Measurements from ENCODE around the gene ALG8.
A peak's percentile ranks its signal among the peaks of the same experiment; 100 is the strongest.

ALG8 gene

DNA sequence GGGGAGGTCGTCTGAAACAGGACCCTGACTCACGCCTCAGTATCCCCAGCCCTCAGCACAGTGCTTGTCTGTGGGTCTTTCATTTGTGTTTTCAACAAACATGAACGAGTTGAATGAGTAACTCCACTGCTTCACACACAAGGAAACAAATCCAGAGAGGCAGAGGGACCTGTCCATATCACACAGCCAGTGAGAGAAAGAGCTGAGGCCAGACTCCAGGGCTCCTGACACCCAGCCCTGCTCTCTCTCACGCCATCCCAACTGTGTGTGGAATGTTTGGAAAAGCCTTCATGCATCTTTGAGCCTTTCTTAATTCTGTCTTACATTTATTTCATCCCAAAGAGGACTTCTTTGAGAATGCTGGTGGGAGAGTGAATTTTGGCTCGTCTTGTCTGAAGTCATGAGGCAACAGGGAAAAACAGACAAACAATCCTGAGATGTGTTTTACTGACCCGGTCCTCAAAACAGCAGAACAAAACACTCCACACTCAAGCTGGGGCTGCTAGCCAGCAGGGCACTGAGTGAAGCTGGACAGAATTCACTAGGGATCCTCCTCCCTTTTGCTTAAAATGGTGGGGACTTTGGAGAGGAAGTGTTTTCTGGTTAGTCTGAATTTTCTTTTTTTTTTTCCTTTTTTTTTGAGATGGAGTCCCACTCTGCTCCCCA lies 19.7 kb upstream of the ALG8 start:
- no peak for DNase-seq

DNA sequence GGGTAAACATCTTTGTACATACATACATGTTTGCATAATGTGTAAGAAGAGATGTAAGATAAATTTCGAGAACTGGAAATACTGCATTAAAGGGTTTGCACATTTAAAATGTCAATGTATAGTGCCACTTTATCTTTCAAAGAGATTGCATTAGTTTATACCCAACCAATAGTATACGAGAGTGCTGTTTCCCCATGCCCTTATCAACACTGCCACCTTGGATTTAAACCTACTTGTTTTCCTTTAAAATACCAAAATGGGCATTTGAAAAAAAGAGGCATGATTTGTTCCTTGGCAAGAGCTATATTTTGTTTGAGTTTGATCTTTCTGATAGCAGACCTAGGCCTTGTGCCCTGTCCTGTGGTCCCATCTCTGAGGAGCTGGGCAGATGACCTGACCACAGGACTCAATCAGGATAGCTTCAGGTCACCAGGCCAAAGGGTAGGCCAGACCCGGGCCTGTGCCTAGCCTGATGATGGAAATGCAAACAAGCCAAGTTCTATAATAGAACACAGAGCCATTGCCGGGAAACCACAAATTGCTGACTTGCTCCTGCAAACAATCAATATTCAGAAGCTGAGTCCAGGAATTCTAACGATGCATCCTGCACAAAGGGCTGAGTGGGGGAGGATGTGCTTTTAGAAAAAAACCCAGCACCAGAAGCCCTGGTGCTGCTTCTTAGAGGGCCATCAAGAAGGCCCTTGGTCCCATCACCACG lies 16.9 kb upstream of the ALG8 start:
- peak; percentile 88 for DNase-seq

DNA sequence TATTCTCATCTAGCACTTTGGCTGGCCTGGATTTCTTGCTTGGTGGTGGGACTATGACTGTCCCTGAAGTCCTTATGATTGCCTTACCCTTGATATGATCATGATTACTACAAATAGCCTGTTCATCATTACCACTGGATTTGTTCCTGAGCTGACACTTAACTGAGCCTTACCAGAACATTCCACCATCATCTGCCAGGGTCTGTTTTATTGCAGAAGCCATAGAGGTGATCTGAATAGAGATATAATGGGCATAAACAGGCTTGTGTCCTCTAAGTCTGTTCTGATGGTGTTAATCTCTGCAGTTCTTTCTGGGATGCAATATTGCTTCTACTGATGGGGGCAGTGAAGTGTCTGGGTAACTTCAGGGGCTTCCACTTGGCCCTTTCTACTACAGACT lies 12.4 kb upstream of the ALG8 start:
- no peak for DNase-seq

GRCh38 chr11:78150754-78151153 lies 11.3 kb upstream of the ALG8 start:
- no peak for DNase-seq

DNA sequence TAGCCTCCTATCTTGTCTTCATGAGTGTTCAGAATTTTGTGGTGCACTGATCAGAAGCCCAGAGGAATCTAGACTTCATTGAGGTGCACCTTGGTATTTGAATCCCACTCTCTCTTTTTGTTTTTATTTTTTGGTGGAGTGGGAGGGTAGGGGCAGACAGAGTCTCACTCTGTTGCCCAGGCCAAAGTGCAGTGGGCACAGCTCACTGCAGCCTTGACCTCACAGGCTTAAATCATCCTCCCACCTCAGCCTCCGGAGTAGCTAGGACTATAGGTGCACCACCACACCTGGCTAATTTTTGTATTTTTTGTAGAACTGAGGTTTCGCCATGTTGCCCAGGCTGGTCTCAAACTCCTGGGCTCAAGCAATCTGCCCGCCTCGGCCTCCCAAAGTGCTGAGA lies 10.9 kb upstream of the ALG8 start:
- no peak for DNase-seq

DNA sequence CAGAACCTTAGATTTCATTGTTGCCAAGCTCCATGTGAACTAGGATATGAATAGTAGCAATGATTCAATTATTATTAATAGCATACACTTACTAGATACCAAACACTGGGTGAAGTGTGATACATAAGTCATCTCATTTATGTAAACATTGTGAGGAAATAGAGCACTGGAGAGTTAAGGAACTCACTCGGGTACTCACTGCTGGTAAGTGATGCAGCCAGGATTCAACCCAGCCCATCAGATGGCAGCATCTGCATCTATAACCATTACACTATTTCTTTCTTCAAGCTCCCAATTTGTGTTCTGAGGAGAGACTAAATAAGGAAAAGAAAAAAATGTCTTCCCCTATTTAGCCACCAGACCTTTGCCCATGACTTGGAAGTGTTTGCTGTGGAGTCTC lies 10.2 kb upstream of the ALG8 start:
- peak; percentile 47 for DNase-seq

- no peak for DNase-seq
Measured at GRCh38 chr11:78147807-78148206, 8.4 kb upstream of the ALG8 start.

GRCh38 chr11:78145511-78146025 lies 6.1 kb upstream of the ALG8 start:
- no peak for DNase-seq

- no peak for DNase-seq
Measured at GRCh38 chr11:78140392-78141077, 1.1 kb upstream of the ALG8 start.

- DNase-seq: peak; percentile 80
Measured at GRCh38 chr11:78138694-78139421, 568 bp downstream of the ALG8 start.

DNA sequence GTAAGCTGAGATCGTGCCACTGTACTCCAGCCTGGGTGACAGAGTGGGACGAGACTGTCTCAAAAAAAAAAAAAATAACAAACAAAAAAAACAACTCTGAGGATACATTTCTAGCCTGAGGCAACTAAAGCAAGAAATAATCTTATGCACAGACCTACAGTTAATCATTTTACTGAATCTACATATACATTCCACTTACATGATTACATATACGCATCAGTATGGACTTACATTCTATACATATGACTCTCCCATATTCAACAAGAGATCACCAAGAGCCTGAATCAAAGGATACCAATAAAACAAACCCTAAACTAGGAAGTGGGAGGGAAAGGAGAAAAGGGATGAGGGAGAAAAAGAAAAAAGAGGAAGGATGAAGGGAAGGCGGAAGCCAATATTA lies 1.1 kb downstream of the ALG8 start:
- DNase-seq: no peak

GRCh38 chr11:78132475-78132874 lies 7.0 kb downstream of the ALG8 start:
- peak; percentile 53 for DNase-seq

DNA sequence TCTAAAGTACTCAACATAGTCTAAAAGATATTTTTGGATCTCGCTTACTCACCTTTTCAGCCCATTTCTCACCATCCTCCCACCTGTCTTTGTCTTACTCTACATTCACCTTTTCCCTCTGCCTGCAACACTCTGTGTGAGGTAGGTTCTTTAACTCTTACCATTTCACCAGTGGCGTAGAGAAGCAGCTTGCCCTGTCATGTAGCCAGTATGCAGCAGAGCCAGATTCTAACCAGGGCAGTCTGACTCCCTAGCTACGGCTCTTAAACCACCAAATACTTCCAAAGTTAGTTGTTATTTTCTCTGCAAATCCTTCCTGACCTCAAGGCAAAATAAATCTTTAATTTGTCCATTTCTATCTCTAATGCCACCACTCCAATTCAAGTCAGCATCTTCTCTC lies 7.5 kb downstream of the ALG8 start:
- no peak for DNase-seq

DNA sequence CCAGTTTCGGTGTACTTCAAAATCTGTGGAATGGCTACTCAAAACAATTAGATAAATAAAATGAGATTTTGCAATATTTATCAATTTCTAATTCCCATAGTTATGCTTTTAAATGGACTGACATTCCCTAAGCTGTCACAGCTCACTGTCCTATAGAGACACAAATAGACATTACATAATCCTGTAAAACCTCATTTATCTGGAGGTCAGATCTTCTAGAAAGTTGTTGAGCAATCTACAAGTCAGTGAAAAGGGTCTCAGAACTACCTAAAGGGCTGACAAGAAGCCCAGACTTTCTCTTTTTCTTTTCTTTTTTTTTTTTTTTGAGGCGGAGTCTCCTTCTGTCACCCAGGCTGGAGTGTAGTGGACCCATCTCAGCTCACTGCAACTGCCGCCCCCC lies 12.0 kb downstream of the ALG8 start:
- DNase-seq: peak; percentile 67

- DNase-seq: no peak
Measured at GRCh38 chr11:78112582-78113275, 26.7 kb downstream of the ALG8 start.

GRCh38 chr11:78111298-78111697 lies 28.1 kb downstream of the ALG8 start:
- DNase-seq: no peak

DNA sequence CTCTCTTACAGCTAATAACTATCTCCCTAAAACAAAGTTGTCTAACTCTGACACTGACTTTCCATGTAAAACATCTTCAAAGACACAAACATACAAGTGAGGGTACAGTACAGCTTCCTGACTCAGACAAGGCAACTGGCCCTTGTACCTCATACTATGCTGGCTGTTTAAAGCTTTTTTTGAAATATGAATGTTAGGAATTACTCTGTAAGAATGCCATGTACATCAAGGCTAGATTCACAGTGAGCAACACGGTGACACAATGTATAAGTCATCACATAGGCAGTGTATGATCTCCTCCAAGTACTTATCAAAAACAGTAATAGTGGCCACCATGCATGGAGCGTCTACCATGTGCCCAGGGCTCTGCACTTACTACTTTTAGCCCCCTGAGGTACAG lies 28.6 kb downstream of the ALG8 start:
- DNase-seq: no peak

GRCh38 chr11:78110351-78110750 lies 29.1 kb downstream of the ALG8 start:
- DNase-seq: no peak

- DNase-seq: no peak
Measured at GRCh38 chr11:78109081-78110015, 30.1 kb downstream of the ALG8 start.

- no peak for DNase-seq
Measured at GRCh38 chr11:78100676-78101472, 38.6 kb downstream of the ALG8 start.

GRCh38 chr11:78100261-78100660 lies 39.2 kb downstream of the ALG8 start:
- DNase-seq: no peak

Data from hematopoietic multipotent progenitor cell treated with erythropoietin and hydrocortisone succinate and interleukin-3 and kit ligand, for 4 days (in vitro differentiated cells).